HG02840 (cell line): ENCODE results near the gene CEP85L.

ENCODE experiments used
- ATAC-seq: cut with Tn5 transposase; IDR thresholded peaks from one replicate; pipeline ENCODE4 v1.9.1; 2021; ENCODE audit warnings: mild to moderate bottlenecking, moderate library complexity, moderate number of reproducible peaks; ENCODE audit not compliant: unreplicated experiment, low FRiP score

The CEP85L gene

DNA sequence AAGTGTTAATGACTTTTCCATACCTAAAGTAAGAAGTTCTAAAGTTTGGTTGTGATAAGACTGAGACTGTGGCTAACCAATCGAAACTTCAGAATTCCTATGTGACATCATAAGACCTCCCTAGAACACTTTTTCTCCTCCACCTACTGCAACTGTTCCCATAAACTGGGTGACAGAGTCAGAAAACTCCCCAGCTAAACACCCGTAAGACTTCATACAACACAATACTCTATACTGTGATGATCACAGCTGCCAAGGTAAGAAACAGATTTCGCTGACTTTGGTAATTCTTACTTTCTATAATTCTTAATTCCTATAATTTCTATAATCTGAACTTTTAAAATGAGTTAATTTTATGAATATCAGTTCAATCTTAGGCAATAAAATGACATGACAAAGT, 103.3 kb downstream of the CEP85L start, which contains the start of gene PLN:
TSS of gene PLN (plus strand) at position 161 of the 400 bp plus-strand sequence. CDS start 10,626 bp downstream, outside the sequence.
- no peak for ATAC-seq

DNA sequence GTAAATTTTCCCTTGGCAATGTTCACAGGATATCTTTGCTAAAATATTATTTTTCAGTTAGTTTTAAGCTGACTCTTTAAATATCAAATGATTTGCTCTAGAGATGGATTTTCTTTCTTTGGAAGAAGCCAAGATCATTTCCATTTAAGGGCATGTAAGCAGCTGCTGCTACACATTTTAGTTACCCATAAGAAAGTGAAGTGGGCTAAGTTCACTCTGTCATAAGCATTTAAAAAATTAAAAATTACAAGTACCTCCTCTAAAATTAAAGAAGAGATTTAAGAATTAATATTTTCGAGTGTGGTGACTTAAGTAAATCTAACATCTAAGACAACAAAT, 104.5 kb downstream of the CEP85L start:
- ATAC-seq = no peak

DNA sequence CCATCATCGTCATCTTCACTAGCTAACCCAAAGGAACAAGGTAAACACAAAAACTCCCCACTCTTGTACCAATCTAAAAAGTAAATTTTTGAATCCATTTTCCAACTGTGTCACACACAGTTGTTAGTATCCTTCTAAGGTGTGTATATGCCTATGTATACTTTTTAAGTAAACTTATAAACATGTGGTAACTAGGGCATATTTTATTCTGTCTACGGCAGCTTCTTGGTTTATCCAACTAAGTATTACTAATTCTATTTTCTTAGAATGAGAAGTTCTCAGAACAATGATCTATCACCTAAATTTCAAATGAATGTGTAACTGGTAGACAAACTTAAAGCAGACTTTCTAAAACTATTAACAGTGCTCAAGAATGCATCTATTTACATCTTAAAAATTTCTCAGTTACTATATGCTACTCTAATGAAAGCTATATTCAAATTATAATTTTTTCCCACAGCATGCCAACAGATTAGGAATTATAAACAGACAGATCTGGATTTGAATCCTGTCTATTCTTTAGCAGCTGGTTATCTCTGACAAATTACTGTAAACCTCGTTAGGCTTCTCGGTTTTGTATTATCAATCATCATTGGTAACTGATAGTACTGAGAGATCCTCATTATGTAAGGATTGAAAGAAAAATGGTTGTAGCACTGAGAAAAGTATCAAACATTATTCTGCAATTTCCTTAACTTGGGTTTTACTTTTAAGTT, 105.1 kb downstream of the CEP85L start:
- ATAC-seq = no peak

DNA sequence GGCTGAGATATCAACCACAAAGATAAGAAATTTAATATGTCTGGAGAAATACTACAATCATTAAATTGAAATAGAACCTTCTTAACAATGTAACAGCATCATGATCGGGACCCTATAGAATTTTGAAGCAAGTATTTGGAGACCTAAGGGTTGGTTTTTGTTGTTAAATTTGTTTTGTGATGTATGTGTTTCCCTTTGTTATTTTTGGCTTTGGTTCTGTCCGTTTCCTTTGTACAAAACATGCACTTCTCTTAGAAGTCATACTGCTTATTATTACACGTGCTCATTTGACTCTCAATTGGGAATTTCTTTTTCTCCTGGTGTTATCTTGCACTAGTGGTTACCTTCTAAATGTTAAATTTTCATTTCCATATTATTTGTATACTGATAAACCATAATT, 107.3 kb downstream of the CEP85L start:
- no peak for ATAC-seq

DNA sequence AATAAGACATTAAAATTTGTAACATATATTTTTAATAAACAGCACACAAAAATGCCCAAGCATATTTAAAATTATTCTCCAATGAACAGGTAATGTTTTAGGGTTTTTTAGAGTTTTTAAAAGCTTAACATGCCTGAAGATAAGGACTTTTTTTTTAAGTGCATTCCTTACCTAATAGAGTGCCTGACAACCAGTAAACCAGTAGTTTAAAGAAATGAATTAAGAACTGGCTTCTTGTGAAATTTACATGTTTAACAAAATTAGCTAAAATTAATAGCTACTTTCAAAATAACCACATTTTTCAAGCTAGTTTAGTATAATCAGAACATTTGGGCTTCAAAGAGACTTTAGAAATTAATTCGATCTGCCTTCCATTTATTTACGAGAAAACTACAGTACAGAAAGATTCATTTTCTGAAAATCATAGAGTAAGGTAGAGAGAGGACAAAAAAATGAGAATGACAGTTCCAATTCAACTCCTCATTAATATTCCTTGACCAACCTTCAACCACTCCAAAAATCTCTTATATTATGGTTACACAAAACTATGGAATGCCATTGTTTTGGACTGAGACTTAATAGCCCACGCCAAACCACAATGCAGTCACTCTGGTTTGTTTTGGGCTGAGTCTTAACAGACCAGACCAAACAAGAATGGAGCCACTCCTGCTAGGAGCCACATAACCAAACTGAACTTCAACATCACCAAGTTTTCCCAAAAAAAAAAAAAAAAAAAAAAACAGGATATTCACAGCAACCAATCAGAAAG, 109.0 kb downstream of the CEP85L start:
- ATAC-seq = no peak

DNA sequence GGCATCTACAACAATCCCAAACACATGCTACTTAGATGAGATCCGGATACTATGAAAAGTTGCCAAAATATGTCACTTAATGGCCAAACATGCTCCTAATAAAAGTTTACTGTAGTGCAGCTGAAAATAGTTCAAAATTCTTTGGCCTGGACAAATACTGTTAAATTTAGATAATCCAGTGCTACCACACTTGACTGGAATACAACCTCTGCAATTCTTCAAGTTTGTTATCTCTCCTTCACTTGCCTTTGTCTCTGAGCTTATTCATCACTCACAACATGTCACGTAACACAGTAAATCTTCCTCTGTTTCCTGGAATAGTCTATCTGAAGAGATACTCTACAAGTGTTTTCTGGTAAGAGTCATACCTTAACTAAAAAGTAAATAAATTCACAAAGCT, 113.8 kb downstream of the CEP85L start:
- no peak for ATAC-seq

DNA sequence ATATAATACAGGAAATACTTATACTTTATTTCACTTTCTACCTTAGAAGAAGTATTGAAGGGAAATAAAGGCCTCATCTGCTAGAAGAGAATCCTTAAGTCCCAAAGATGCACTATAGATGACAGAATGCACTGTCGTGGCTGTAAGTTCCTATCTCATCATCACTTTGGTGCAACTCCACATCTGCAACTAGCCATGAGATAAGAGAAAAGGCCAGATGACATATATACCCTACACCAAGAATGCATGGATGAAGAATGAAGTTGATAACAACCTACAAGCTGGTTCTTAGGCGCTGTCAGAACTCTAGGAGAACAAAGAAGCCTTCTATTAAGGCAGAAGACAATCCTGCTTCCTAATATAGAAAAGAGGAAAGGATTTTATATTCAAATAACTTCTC, 114.9 kb downstream of the CEP85L start:
- no peak for ATAC-seq

DNA sequence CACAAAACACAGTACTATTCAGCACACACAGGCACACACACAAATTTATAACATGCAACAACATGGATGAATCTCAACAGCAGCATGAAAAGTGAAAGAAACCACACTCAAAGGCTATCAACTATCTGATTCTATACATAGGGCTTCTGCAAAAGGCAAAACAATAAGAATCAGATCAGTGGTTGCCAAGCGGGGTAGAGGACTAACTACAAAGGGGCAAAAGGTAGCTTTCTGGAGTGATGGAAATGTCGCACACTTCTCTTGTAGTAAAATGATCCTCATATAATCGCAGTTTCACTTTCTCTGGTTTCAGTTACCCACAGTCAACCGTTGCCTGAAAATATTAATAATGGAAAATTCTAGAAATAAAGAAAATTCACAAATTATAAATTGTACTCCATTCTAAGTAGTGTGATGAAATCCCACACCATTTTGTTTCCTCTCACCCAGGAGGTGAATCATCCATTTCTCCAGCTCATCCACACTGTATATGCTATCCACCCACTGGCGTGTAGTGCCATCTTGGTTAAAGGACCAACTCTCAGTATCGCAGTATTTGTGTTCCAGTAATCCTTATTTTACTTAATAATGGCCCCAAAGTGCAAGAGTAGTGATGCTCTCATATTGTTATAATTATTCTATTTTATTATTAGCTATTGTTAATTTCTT, 116.1 kb downstream of the CEP85L start:
- ATAC-seq = no peak

DNA sequence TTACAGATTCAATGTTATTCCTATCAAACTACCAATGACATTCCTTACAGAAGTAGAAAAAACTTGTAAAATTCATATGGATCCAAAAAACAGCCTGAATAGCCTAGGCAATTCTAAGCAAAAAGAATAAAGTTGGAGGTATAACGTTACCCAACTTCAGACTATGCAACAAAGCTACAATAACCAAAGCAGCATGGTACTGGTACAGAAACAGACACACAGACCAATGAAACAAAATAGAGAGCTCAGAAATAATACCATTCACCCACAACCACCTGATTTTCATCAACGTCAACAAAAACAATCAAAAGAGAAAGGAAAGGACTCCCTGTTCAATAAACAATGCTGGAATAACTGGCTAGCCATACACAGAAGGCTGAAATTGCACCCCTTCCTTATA, 120.4 kb downstream of the CEP85L start:
- ATAC-seq = no peak

DNA sequence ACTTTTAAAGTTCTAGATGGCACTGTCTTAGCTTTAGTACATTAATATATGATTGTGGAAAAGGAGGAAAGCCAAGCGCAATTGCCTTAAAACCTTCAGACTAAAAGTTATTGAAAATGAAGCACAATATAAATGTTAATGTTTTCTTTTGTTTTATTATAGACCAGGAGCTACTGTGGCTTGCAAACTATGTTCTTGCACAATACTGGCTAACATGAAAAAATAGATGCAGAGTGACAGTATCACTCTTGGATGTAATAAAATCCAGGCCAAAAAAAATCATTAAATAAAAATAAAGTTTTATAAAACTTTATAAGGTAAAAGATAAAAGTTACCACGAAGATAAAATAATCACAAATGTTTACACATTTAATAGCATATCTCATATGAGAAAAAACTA, 121.6 kb downstream of the CEP85L start:
- ATAC-seq = no peak

DNA sequence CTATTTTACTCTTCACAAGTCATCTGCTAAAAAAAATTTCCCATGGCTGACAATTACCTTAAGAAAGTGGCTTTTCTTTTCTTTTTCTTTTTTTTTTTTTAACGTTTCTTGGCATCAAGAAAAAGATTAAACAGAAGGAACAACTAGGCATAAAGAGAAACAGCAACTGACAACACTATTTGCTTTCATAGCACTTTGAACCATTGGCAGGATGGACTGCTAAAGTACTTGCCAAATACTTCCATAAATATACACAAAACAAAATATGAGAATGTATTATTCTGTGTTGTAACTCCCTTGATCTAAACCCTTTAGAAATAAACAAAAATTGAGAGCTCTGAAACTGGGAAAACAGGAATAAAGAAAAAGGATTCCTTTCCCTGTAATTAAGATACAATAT, 123.3 kb downstream of the CEP85L start:
- no peak for ATAC-seq

DNA sequence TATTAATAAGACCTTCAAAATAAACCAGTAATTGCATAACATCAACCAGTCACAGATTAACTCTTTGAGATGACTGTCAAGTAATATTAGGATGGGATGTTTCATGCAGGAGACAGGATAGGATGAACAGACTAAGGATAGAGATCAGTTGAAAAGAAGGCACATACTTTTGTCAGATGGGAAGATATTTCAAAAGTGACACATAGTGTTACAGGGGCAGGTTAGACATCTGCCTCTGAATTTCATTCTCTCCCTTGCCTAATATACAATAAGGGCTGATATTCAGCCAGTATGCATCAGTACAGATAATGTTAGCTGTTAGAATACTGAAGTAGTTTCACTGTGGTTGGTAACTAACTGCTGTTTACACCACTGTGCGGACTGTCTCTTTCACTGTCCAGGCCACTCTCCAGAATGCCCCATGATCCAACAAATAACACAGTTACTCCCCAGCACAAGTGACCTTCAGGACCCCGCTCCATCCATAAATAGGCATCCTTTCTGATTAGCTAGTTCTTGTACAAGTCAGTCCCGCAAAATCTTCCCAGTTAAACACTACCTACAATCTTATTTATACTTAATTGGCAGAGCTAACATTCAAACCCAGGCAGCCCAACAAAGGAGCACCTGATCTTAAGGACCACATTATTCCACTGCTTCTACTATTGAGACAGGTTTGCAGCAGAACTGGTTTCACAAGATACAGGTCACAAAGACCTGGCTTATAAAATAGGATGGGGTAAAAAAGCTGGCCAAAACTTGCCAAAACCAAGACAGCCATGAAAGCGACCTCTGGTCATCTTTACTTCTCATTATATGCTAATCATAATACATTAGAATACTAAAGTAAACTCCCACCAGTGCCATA, 125.2 kb downstream of the CEP85L start:
- no peak for ATAC-seq

DNA sequence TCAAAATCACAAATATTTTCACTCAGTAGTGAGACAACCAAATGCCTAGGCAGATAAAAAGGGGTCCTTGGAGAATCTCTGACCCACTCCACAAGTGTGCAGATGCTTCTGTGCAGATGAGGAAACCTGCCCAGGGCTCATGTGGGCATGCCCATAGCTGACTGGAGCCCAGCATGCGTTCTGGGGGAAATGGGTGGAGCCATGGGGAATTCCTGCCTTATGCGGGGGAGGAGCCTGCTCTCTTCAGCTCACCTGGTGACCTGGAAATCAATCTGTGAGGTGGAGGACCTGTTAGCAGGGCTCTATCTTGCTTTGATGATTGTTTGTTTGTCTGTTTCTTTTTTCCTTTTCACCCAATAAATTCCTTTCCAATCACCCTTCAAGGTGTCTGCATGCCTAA, 126.7 kb downstream of the CEP85L start:
- ATAC-seq = no peak

DNA sequence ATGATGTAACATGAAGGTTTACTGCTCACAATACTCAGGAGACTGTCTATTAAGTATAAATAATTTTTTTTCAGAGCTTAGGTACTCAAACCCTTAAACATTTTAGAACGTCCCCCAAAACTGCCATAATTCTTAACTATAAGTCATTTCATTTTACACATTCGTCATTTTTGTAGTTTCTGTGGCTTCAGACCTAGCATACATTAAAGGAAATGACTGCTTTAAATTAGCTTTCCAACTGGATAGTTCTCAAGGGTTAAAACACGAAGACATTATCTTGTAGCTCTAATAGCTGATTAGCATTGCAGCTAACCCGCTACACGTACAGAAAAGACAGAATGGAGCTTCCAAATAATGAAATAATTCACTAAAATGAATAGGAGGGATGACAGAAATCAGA, 128.2 kb downstream of the CEP85L start:
- no peak for ATAC-seq

DNA sequence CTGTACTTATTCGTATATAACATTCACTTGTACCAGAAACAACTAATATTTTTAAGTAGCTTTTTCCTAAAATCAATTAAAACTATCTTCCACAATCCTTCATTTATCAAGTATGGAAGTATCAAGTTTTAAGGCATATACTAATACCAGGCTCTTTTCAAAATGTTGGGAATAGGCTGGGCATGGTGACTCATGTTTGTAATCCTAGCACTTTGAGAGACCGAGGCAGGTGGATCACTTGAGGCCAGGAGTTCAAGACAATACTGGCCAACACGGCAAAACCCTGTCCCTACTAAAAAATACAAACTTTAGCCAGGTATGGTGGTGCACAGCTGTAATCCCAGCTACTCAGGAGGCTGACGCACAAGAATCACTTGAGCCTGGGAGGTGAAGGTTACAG, 129.0 kb downstream of the CEP85L start:
- ATAC-seq = no peak

DNA sequence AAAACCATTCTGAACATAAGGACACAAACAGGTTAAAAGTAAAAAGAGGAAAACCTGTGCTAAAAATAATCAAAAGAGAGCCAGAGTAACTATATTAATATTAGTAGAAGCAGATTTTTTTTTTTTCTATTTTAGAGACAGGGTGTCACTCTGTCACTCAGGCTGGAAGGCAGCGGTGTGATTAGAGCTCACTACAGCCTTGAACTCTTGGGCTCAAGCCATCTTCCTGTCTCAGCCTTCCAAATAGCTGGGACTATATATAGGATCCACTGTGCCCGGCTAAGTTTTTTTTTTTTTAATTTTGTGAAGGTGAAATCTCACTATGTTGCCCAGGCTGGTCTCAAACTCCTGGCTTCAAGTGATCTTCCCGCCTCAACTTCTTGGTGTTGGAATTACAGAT, 136.7 kb downstream of the CEP85L start:
- ATAC-seq = no peak

DNA sequence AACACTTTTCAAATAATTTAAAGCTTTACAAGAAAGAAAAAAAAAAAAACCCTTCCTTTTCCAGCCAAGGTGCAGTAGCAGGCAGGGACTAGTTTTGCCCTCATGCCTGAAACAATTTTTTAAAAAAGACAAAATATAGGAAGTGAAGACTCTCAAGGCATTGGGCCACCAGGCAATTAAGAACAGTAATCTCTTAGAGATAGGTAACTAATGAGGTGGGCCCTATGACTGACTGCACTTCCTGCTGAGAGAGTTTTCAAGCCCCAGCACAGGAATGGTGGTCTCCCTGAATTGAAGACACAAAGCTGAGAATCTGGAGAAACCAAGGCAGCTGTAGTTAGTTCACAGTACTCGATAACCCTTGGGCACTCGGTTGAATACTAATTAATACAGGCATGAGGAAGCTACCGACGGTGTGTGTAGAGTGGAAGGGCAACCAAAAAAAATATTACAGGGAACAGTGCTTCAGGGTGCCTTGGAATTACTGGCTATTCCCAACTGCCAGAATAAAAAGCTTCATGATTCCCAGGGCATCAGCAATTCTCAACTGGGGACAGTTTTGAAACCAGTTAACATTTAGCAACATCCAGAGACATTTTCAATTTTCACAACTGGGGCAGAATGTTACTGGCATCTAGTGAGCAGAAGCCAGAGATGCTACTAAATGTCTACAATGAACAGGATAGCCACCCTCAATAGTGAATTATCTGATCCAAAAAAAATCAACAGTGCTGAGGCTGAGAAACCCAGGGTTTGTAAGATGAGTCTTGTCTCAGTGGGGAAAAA, 139.3 kb downstream of the CEP85L start:
- ATAC-seq = no peak

DNA sequence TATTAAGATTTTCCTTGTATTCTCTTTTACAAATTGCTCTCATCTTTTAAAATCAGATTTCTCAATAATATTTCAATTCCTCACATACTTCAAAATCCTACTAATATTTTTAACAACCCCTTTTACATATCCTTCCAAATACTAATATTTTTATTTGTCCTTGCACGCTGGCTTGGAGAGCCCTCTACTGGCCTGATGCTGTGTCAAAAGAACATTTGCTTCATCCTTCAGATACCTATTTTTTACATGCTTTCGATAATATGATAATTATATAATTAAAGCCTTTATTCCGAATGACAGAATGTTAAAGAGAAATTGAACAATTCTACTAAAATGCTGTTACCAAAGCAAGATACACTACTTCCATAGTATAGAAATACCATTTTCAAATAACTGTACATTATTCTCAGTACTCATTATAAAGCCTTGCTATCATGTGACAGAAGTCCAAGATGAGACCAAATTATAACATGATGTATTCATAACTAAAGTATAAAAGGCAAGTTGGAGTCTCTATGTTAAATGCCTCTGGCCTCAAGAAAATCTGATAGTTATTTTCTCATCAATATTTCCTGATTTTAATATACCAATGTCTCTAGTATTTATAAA, 142.3 kb downstream of the CEP85L start:
- no peak for ATAC-seq

DNA sequence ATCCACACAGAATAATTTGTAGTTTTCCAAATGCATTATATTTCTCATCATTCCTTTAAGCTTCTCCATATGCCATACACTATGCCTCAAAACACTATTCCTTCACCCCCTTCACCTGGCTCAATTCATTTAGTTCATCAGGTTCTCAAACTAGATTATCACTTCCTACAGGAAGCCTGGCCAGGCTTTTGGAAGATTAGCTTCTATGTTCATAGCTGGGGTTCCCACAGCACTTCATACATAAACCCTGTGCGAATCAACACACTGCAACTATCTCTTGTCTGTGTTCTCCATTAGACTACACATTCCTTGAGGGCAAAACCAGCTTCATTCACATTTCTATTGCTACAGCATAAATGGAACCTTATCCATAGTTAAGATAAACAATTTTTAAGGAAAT, 143.8 kb downstream of the CEP85L start:
- ATAC-seq = no peak
